Measurements from ENCODE around the gene BAIAP2. TPM values are rescaled to one million over a fixed set of nuclear protein-coding genes. Genes with fewer than 3 reads are reported as not detected.
A peak's percentile ranks its signal among the peaks of the same experiment; 100 is the strongest.

BAIAP2 gene
- total and polyA plus RNA-seq, 8 donors = 21.1 to 263 (median 56.3) TPM

DNA sequence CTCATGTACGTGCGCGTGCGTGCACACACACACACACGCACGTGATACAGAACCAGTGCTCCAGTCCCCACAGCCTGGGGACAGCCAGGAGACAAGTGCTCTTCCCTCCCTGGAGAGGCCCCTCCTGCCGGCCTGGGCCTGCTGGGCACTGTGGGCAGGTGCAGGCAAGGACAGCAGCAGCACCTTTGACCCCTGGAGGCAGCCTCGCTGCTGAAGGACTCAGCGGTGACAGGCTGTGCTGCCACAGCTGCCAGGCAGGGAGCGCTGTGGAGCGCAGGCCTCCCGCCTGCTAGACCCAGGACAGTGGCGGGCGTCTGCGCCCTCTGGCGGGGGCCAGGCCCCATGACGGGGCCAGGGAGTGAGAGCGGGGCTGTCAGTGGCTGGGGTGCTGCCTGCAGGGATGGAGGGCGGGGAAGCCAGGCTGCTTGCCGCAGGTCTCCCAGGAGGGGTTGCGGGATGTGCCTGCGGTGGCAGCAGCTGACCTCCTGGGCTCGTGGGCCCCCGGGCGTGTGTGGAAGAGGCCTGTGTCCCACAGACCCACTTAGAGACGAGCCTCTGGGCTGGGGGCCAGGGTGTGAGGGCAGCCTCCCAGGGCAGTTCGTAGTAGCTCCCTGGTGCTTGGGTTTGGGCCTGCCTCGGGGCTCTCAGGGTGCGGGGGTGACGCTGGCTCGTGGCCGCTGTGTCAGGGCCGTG, 66.8 kb downstream of the BAIAP2 start:
- TF ChIP-seq, protein P1, sequence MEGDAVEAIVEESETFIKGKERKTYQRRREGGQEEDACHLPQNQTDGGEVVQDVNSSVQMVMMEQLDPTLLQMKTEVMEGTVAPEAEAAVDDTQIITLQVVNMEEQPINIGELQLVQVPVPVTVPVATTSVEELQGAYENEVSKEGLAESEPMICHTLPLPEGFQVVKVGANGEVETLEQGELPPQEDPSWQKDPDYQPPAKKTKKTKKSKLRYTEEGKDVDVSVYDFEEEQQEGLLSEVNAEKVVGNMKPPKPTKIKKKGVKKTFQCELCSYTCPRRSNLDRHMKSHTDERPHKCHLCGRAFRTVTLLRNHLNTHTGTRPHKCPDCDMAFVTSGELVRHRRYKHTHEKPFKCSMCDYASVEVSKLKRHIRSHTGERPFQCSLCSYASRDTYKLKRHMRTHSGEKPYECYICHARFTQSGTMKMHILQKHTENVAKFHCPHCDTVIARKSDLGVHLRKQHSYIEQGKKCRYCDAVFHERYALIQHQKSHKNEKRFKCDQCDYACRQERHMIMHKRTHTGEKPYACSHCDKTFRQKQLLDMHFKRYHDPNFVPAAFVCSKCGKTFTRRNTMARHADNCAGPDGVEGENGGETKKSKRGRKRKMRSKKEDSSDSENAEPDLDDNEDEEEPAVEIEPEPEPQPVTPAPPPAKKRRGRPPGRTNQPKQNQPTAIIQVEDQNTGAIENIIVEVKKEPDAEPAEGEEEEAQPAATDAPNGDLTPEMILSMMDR (IDR thresholded peaks at IDR 0.05) = peak in 6 of 7 experiments; percentile 54 to 100 (median 99)
- TF ChIP-seq EP300 (IDR thresholded peaks at IDR 0.05) = no peak
- peak; percentile 27 to 90 (median 28) for TF ChIP-seq POLR2AphosphoS5 (IDR thresholded peaks at IDR 0.05)
- Histone ChIP-seq H3K27me3 (no peaks in the 10 kb centered on the region), H3K4me3 (no peak overlapping the region), H3K4me1 (peaks cover 13 to 32% (median 26%) of the 10 kb centered on the region in 4 donors), H3K9me3 (no peaks in the 10 kb centered on the region), H3K36me3 (peaks cover 39 to 72% (median 69%) of the 10 kb centered on the region in 4 donors), H3K27ac (no peak overlapping the region)
- peak; percentile 88 to 93 for DNase-seq
- intact Hi-C loops (cut with DNase I; ENCODE audit: low total_unique reads) = loop anchor here (10.0 kb wide), 1 partner anchor 107 kb away; the partner anchor contains the start of gene CHMP6
- 38 to 62% (median 47%) methylated on average over 10 to 33 of the region's 33 CpGs for WGBS, 5 donors

GRCh38 chr17:81102352-81102751, 67.4 kb downstream of the BAIAP2 start:
- H3K27me3 ChIP-seq = no peaks in the 10 kb centered on the region
- no peaks in the 10 kb centered on the region for H3K9me3 ChIP-seq
- intact Hi-C loops (cut with DNase I; ENCODE audit: low total_unique reads) = loop anchor here (10.0 kb wide), 1 partner anchor 108 kb away; the partner anchor contains the start of gene CHMP6
- H3K4me1 ChIP-seq = peaks cover 7 to 26% (median 20%) of the 10 kb centered on the region in 4 donors
- no peak for TF ChIP-seq EP300 (IDR thresholded peaks at IDR 0.05)
- TF ChIP-seq, protein P1 (IDR thresholded peaks at IDR 0.05) = no peak
- TF ChIP-seq POLR2A (IDR thresholded peaks at IDR 0.05) = no peak
- no peak for TF ChIP-seq POLR2AphosphoS5 (IDR thresholded peaks at IDR 0.05)
- H3K36me3 ChIP-seq = peaks cover 45 to 77% (median 75%) of the 10 kb centered on the region in 4 donors
- no peak overlapping the region for H3K4me3 ChIP-seq
- no peak for DNase-seq
- H3K27ac ChIP-seq = no peak overlapping the region
- WGBS, 5 donors = 85 to 92% (median 90%) methylated on average over 8 to 12 of the region's 12 CpGs

GRCh38 chr17:81102869-81103268, 67.9 kb downstream of the BAIAP2 start:
- H3K4me1 ChIP-seq = peaks cover 2 to 21% (median 15%) of the 10 kb centered on the region in 4 donors
- H3K27me3 ChIP-seq = no peaks in the 10 kb centered on the region
- TF ChIP-seq POLR2AphosphoS5 (IDR thresholded peaks at IDR 0.05) (no peak), EP300 (IDR thresholded peaks at IDR 0.05) (no peak), POLR2A (IDR thresholded peaks at IDR 0.05) (no peak)
- TF ChIP-seq, protein P1 (IDR thresholded peaks at IDR 0.05) = no peak
- peaks cover 46 to 83% (median 80%) of the 10 kb centered on the region in 4 donors for H3K36me3 ChIP-seq
- no peaks in the 10 kb centered on the region for H3K9me3 ChIP-seq
- H3K27ac ChIP-seq = no peak overlapping the region
- DNase-seq = no peak
- H3K4me3 ChIP-seq = no peak overlapping the region
- intact Hi-C loops (cut with DNase I; ENCODE audit: low total_unique reads) = loop anchor here (10.0 kb wide), 1 partner anchor 108 kb away; the partner anchor contains the start of gene CHMP6
- 90 to 93% (median 91%) methylated on average over 15 to 17 of the region's 17 CpGs for WGBS, 5 donors

GRCh38 chr17:81103379-81103778, 68.4 kb downstream of the BAIAP2 start:
- Histone ChIP-seq H3K27me3 (no peaks in the 10 kb centered on the region), H3K36me3 (peaks cover 46 to 88% (median 85%) of the 10 kb centered on the region in 4 donors)

More at GRCh38 chr17:81103379-81103778, 68.4 kb downstream of the BAIAP2 start:
- Histone ChIP-seq H3K9me3 (no peaks in the 10 kb centered on the region), H3K4me1 (peaks cover 0 to 16% (median 12%) of the 10 kb centered on the region in 4 donors), H3K27ac (no peak overlapping the region), H3K4me3 (no peak overlapping the region)
- TF ChIP-seq, protein P1 (IDR thresholded peaks at IDR 0.05) = no peak
- no peak for TF ChIP-seq POLR2AphosphoS5 (IDR thresholded peaks at IDR 0.05)
- TF ChIP-seq POLR2A (IDR thresholded peaks at IDR 0.05) = no peak
- TF ChIP-seq EP300 (IDR thresholded peaks at IDR 0.05) = no peak
- intact Hi-C loops (cut with DNase I; ENCODE audit: low total_unique reads) = loop anchor here (10.0 kb wide), 1 partner anchor 109 kb away; the partner anchor contains the start of gene CHMP6
- 85 to 93% (median 86%) methylated on average over 3 to 20 of the region's 20 CpGs for WGBS, 5 donors
- no peak for DNase-seq
